Measurements from ENCODE around the gene PLK5.
"Not testable (repeated sequence)": the region's sequence is repeated elsewhere in the genome, so short reads cannot be mapped to it uniquely, and the experiment has no call there.

The PLK5 gene

GRCh38 chr19:1526066-1526778 is 2.3 kb downstream of the PLK5 start:
- no peak for DNase-seq

- no peak for DNase-seq
Measured at GRCh38 chr19:1526979-1527649, 3.2 kb downstream of the PLK5 start.

GRCh38 chr19:1527650-1528309 is 3.9 kb downstream of the PLK5 start:
- DNase-seq = no peak

- DNase-seq = no peak
Measured at GRCh38 chr19:1528596-1529429, 4.9 kb downstream of the PLK5 start.

GRCh38 chr19:1529430-1529816 is 5.5 kb downstream of the PLK5 start:
- no peak for DNase-seq

- not testable (repeated sequence) for DNase-seq
Measured at GRCh38 chr19:1530856-1531255, 7.0 kb downstream of the PLK5 start.

- DNase-seq = no peak
Measured at GRCh38 chr19:1531587-1531986, 7.7 kb downstream of the PLK5 start.

- DNase-seq = no peak
Measured at GRCh38 chr19:1532003-1532402, 8.1 kb downstream of the PLK5 start.

- no peak for DNase-seq
Measured at GRCh38 chr19:1533510-1534150, 9.8 kb downstream of the PLK5 start.

GRCh38 chr19:1534972-1535371 is 11.1 kb downstream of the PLK5 start:
- no peak for DNase-seq

GRCh38 chr19:1535699-1536098 is 11.8 kb downstream of the PLK5 start:
- DNase-seq = not testable (repeated sequence)

GRCh38 chr19:1538978-1539377 is 15.1 kb downstream of the PLK5 start:
- DNase-seq = peak; percentile 22

GRCh38 chr19:1539749-1540148 is 15.9 kb downstream of the PLK5 start:
- DNase-seq = not testable (repeated sequence)

- no peak for DNase-seq
Measured at GRCh38 chr19:1540365-1540925, 16.6 kb downstream of the PLK5 start.

GRCh38 chr19:1549332-1549945 is 25.6 kb downstream of the PLK5 start:
- DNase-seq = no peak

- DNase-seq = no peak
Measured at GRCh38 chr19:1551068-1552040, 27.5 kb downstream of the PLK5 start.

- DNase-seq = no peak
Measured at GRCh38 chr19:1553415-1553814, 29.5 kb downstream of the PLK5 start.

- no peak for DNase-seq
Measured at GRCh38 chr19:1554968-1555367, 31.1 kb downstream of the PLK5 start.

GRCh38 chr19:1555487-1556389 is 31.9 kb downstream of the PLK5 start:
- DNase-seq = no peak

Measured in NCI-H82 (cell line).